Measurements from ENCODE around the gene PIK3CA. TPM values are rescaled to one million over a fixed set of nuclear protein-coding genes. Genes with fewer than 3 reads are reported as not detected.

PIK3CA gene
- total and polyA plus RNA-seq, 2 donors from 2014 or later: 6.1 to 24.8 TPM

DNA sequence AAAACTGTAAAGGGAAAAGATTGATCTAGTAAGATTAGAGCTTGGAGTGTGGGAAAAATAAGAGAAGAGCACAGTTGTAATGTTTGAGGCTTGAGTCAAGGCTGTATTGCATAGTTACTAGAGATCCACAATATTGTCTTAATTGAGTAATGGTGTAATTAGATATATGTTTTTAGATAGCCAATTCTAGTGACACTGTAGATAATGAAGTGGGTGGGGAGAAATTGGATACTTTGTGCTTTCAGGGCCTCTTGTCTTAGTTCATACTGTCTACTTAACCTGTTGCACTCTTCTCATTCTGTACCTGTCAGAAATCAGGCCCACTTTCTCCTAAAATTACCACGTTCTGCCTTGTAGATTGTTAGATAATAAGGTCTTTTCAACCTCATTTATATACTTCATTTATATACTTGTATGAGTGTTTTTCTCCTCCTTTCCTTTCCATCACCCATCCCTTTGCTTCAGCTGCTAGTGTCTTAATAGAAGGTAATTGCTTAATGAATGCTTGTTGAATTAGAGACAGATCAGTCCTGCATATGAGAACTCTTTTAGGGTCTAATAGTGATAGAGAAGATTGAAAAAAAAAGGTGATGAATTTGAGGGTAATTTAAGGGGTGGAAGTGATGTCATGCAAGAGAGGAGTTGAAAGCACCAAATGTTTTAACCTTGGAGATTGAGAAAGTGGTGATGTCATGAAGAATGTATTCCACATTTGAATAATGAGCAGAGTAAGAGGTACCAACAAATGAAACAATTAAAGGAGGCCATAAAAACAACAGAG is 32.0 kb downstream of the PIK3CA start:
- H3K27me3 ChIP-seq (ENCODE audit: control insufficient read depth, insufficient read depth, low read length): no peaks in the 10 kb centered on the region
- H3K9ac ChIP-seq (ENCODE audit: low read length in 3 of 3): no peak overlapping the region
- peaks cover 0 to 9% (median 3%) of the 10 kb centered on the region in 3 donors for H3K4me1 ChIP-seq (ENCODE audit: control insufficient read depth in 2 of 3, insufficient read depth in 2 of 3, low read depth in 1 of 3, low read length in 3 of 3)
- no peak for TF ChIP-seq CTCF (IDR thresholded peaks at IDR 0.05; ENCODE audit: borderline replicate concordance, extremely low read depth, insufficient read depth)
- no peaks in the 10 kb centered on the region for H3K9me3 ChIP-seq (ENCODE audit: control insufficient read depth in 2 of 3, insufficient read depth in 1 of 3, low read length in 3 of 3)
- intact Hi-C loops (cut with DNase I): no loop called here
- no peak overlapping the region for H3K4me3 ChIP-seq (ENCODE audit: low read length in 3 of 3)
- H3K27ac ChIP-seq (ENCODE audit: low read depth in 2 of 2, low read length in 2 of 2): peak overlapping the region in 1 of 2 donors; percentile 23
- no peak for FAIRE-seq
- peak in 2 of 5 donors; percentile 51 to 58 for DNase-seq
- no peaks in the 10 kb centered on the region for H3K36me3 ChIP-seq (ENCODE audit: control insufficient read depth in 2 of 3, insufficient read depth in 3 of 3, low read length in 3 of 3)

DNA sequence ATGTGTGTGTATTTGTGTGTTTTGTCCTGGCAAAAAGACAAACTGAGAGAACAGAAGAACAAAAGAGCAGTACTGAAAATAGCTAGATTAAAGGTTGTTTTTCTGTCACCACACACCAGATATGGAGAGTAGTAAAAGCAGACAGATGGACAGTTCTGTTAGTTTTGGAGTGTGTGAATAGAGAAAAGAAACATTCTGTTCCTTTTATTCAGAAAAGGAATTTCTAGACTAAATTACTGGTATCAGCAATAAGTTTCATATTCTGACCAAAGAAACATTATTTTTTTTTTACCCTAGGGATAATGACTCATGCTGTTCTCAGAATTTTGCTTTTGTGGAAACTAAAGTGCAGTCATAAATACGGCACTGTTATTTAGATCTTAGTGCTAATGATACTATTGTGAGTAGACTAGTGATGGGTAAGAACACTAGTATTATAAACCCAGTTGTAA is 32.9 kb downstream of the PIK3CA start:
- no peaks in the 10 kb centered on the region for H3K36me3 ChIP-seq (ENCODE audit: control insufficient read depth in 2 of 3, insufficient read depth in 3 of 3, low read length in 3 of 3)
- DNase-seq (peak in 1 of 5 donors; percentile 32), FAIRE-seq (peak; percentile 45)
- H3K4me3 ChIP-seq (ENCODE audit: low read length in 3 of 3): no peak overlapping the region
- H3K9me3 ChIP-seq (ENCODE audit: control insufficient read depth in 2 of 3, insufficient read depth in 1 of 3, low read length in 3 of 3): no peaks in the 10 kb centered on the region
- TF ChIP-seq CTCF (IDR thresholded peaks at IDR 0.05; ENCODE audit: borderline replicate concordance, extremely low read depth, insufficient read depth): no peak
- H3K27ac ChIP-seq (ENCODE audit: low read depth in 2 of 2, low read length in 2 of 2): peak overlapping the region in 1 of 2 donors; percentile 12
- no peak overlapping the region for H3K9ac ChIP-seq (ENCODE audit: low read length in 3 of 3)
- peaks cover 0 to 9% (median 3%) of the 10 kb centered on the region in 3 donors for H3K4me1 ChIP-seq (ENCODE audit: control insufficient read depth in 2 of 3, insufficient read depth in 2 of 3, low read depth in 1 of 3, low read length in 3 of 3)
- no peaks in the 10 kb centered on the region for H3K27me3 ChIP-seq (ENCODE audit: control insufficient read depth, insufficient read depth, low read length)
- intact Hi-C loops (cut with DNase I): no loop called here

- no peak overlapping the region for H3K27ac ChIP-seq (ENCODE audit: low read depth in 2 of 2, low read length in 2 of 2)
- no peak for FAIRE-seq
- DNase-seq: no peak
- no peak for TF ChIP-seq CTCF (IDR thresholded peaks at IDR 0.05; ENCODE audit: borderline replicate concordance, extremely low read depth, insufficient read depth)
- H3K9ac ChIP-seq (ENCODE audit: low read length in 3 of 3): no peak overlapping the region
- peaks cover 0 to 9% (median 3%) of the 10 kb centered on the region in 3 donors for H3K4me1 ChIP-seq (ENCODE audit: control insufficient read depth in 2 of 3, insufficient read depth in 2 of 3, low read depth in 1 of 3, low read length in 3 of 3)
- intact Hi-C loops (cut with DNase I): no loop called here
- H3K9me3 ChIP-seq (ENCODE audit: control insufficient read depth in 2 of 3, insufficient read depth in 1 of 3, low read length in 3 of 3): no peaks in the 10 kb centered on the region
- no peaks in the 10 kb centered on the region for H3K36me3 ChIP-seq (ENCODE audit: control insufficient read depth in 2 of 3, insufficient read depth in 3 of 3, low read length in 3 of 3)
- no peak overlapping the region for H3K4me3 ChIP-seq (ENCODE audit: low read length in 3 of 3)
- no peaks in the 10 kb centered on the region for H3K27me3 ChIP-seq (ENCODE audit: control insufficient read depth, insufficient read depth, low read length)
Measured at GRCh38 chr3:179181993-179182551, 33.9 kb downstream of the PIK3CA start.

Measured in kidney (tissue), 14 donors.